Hepatocyte (in vitro differentiated cells): ENCODE measurements around the gene CYP2S1.

Source experiments
- EZH2phosphoT487 ChIP-seq: fragments of 200-600 bp; sonication (generic); IDR thresholded peaks from one replicate; pipeline ENCODE4 v1.6.1; 2018; ENCODE audit warnings: antibody characterized with exemption, mild to moderate bottlenecking, low read depth, moderate library complexity; ENCODE audit not compliant: unreplicated experiment, severe bottlenecking
- TF ChIP-seq, protein P1 (sequence below): fragments of 200-600 bp; sonication (generic); IDR thresholded peaks from 2 replicates; pipeline ENCODE4 v1.5.1; 2016; ENCODE audit warnings: antibody characterized with exemption, mild to moderate bottlenecking; ENCODE audit not compliant: poor library complexity

DNA sequence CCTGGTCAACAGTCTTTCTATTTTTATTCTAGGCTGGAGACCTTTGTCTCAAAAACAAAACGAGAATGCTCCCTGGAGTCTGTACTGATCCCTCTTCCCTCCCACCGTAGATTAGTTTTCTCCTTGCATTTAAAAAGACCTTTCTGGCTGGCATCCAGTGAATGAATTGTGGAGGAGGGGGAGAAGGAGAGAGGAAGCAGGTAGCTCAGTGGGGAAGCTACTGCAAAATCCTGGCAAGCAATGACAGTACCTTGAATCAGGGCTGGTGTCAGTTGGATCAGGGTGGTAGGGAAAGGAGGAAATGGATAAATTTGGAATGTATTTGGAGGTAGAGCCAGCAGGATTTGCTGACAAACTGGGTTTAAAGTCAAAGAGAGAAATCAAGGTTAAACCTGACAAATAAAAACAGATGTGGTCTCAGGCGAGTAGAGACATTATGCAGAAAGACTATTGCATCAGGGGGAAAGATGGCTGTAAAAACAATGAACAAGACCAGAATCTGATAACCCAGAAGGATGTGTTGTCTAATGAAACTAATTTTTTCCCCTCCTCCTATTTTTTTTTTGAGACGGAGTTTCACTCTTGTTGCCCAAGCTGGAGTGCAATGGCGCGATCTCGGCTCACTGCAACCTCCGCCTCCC is 3.5 kb upstream of the CYP2S1 start:
- TF ChIP-seq, protein P1, sequence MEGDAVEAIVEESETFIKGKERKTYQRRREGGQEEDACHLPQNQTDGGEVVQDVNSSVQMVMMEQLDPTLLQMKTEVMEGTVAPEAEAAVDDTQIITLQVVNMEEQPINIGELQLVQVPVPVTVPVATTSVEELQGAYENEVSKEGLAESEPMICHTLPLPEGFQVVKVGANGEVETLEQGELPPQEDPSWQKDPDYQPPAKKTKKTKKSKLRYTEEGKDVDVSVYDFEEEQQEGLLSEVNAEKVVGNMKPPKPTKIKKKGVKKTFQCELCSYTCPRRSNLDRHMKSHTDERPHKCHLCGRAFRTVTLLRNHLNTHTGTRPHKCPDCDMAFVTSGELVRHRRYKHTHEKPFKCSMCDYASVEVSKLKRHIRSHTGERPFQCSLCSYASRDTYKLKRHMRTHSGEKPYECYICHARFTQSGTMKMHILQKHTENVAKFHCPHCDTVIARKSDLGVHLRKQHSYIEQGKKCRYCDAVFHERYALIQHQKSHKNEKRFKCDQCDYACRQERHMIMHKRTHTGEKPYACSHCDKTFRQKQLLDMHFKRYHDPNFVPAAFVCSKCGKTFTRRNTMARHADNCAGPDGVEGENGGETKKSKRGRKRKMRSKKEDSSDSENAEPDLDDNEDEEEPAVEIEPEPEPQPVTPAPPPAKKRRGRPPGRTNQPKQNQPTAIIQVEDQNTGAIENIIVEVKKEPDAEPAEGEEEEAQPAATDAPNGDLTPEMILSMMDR: no peak
- no peak for TF ChIP-seq EZH2phosphoT487
